Measurements from ENCODE around the gene CDK4. TPM values are rescaled to one million over a fixed set of nuclear protein-coding genes. Genes with fewer than 3 reads are reported as not detected.

Gene CDK4
- total and polyA plus RNA-seq, 2 of the 13 experiments (the other 11 are each of a cell fraction or from before 2014, with no cell fraction given): 191 to 209 TPM

GRCh38 chr12:57744777-57745484 is 7.2 kb downstream of the CDK4 start, which contains the start of gene TSPAN31 (continued):
- TF ChIP-seq TOE1 (CRISPR knock-in tag; IDR thresholded peaks at IDR 0.05) (no peak), YEATS4 (CRISPR knock-in tag; IDR thresholded peaks at IDR 0.05; ENCODE audit: borderline replicate concordance) (peak; percentile 31; the same call in 1 of the 2 replicates), XRCC5 (optimal IDR thresholded peaks at IDR 0.05; ENCODE audit: low read length) (peak; percentile 18), HNF1B (CRISPR knock-in tag; IDR thresholded peaks at IDR 0.05) (0 out of 2 replicates have a peak, but pooled peaks have one; percentile 36), ASH2L (IDR thresholded peaks at IDR 0.05; ENCODE audit: insufficient read length, low read depth, low read length) (peak; percentile 71), KAT8 (CRISPR knock-in tag; IDR thresholded peaks at IDR 0.05) (peak; percentile 65; the same call in 1 of the 2 replicates), ZZZ3 (CRISPR knock-in tag; IDR thresholded peaks at IDR 0.05; ENCODE audit: borderline replicate concordance) (peak; percentile 2; the same call in 1 of the 2 replicates), NCOA2 (CRISPR knock-in tag; IDR thresholded peaks at IDR 0.05) (0 out of 2 replicates have a peak, but pooled peaks have one; percentile 9), RBM22 (optimal IDR thresholded peaks at IDR 0.05; ENCODE audit: low read length) (peak; percentile 8), SIN3A (IDR thresholded peaks at IDR 0.05; ENCODE audit: borderline replicate concordance, low read depth, low read length) (0 out of 2 replicates have a peak, but pooled peaks have one; percentile 6), SRSF1 (optimal IDR thresholded peaks at IDR 0.05; ENCODE audit: low read depth, low read length) (peak; percentile 40), NFKBIZ (CRISPR knock-in tag; IDR thresholded peaks at IDR 0.05) (0 out of 2 replicates have a peak, but pooled peaks have one; percentile 24), ZNF609 (CRISPR knock-in tag; IDR thresholded peaks at IDR 0.05; ENCODE audit: borderline replicate concordance) (0 out of 2 replicates have a peak, but pooled peaks have one; percentile 13), HMGXB3 (CRISPR knock-in tag; IDR thresholded peaks at IDR 0.05; ENCODE audit: borderline replicate concordance) (0 out of 2 replicates have a peak, but pooled peaks have one; percentile 6)
- TF ChIP-seq, protein P1, sequence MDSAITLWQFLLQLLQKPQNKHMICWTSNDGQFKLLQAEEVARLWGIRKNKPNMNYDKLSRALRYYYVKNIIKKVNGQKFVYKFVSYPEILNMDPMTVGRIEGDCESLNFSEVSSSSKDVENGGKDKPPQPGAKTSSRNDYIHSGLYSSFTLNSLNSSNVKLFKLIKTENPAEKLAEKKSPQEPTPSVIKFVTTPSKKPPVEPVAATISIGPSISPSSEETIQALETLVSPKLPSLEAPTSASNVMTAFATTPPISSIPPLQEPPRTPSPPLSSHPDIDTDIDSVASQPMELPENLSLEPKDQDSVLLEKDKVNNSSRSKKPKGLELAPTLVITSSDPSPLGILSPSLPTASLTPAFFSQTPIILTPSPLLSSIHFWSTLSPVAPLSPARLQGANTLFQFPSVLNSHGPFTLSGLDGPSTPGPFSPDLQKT (CRISPR knock-in tag; IDR thresholded peaks at IDR 0.05; ENCODE audit: borderline replicate concordance): 0 out of 2 replicates have a peak, but pooled peaks have one; percentile 10
